Jurkat, Clone E6-1 (cell line): ENCODE data around the gene MTMR1. TPM values are rescaled to one million over a fixed set of nuclear protein-coding genes. Genes with fewer than 3 reads are reported as not detected.
A peak's percentile ranks its signal among the peaks of the same experiment; 100 is the strongest.

Source experiments
- DNase-seq: peaks from one replicate; pipeline ENCODE4 v3.0.0-alpha.2; 2011; ENCODE audit warnings: low read depth, low spot score
- H3K4me3 ChIP-seq: 2 replicates; pipeline ENCODE4 v1.5.1; 2011; ENCODE audit warnings: mild to moderate bottlenecking, low read length, control low read depth, moderate library complexity
- polyA plus RNA-seq: library from polyadenylated mRNA; unstranded; fragments of >200 nt; gene quantifications from one replicate; pipeline ENCODE4 v1.2.1, GENCODE V29; 2012; ENCODE audit warnings: missing spikeins; ENCODE audit not compliant: insufficient read length, insufficient read depth

MTMR1 gene
- polyA plus RNA-seq: 28.5 TPM

DNA sequence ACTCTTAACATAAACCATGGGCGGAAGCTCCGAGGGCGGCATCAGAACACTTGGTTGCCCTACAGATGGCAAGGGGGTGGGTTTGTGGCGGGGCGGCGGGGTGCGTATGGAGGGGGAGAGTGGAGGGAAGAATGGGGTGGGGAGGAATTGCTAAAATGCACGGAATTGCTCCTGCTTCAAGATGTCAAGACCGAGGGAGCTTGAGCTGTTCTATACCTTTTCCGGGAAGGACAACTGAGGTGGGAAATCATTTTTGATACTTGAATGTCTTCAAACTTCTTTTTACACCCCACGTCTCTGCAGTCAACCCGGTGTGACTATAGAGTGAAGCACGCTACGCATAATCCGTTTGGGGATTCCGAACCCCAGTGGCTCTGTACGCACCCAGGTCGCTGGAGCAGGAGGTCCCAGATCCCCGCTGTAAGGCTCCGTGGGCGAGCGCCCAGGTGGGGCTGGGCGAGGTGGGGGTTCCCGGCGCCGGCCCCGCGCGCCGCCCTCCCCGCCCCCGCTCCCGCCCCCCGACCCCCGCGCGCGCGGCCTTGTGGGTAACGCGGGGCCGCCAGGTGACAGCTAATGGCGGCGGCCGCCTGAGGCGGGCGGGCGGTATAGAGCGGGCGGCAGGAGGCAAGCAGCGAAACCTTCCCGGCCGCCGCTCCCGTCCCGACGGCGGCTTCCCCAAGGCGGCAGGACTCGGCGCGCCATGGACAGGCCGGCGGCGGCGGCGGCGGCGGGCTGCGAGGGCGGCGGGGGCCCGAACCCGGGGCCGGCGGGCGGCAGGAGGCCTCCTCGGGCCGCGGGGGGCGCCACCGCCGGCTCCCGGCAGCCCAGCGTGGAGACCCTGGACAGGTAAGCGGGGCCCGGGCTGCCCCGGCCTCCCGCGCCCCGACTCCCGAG, at the start of gene MTMR1:
Gene MTMR1, plus strand, starts transcription at position 566 of the 894 bp plus-strand sequence. Its CDS starts 135 bp downstream, at position 701.
- peak within 1 kb of the TSS; percentile 73 for H3K4me3 ChIP-seq
- DNase-seq: no peak

DNA sequence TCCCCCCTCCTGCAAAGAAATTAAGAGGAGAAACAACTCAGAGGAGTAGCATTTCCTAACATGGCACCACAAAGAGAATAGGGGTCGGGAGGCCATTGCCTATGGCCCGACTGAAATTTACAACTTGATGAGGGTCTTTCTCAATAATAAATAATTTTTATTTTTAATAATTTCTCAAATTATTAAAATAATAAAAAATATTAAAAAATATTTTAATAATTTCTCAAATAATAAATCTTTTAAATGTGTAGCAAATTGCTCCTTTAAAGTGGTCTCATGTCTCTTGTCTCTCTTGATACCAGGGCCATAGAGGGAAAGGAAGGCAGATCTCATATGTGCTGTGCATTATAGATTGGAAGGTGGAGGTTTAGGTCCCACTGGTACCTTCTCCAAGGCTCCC, 49.2 kb upstream of the MTMR1 start:
- H3K4me3 ChIP-seq: no peak overlapping the region
- no peak for DNase-seq

DNA sequence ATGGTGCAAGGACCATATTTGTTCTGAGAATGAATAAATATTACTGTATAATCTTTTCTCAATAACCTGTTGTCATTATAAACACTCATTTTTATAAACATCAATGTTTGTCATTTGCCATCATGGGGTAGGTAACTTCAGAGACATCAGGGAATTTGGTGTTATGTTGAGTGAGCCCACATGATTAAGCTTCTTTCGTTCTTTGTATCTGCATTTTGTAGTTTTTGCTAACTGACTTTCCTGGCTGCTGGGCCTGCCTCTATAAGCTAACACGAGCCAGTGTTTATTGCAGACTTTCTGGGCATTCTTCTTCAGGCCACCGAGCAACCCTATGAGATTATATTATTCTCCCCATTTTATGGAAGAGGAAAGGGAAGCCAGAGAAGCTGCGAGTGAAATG, 48.8 kb upstream of the MTMR1 start:
- no peak overlapping the region for H3K4me3 ChIP-seq
- DNase-seq: peak; percentile 41

DNA sequence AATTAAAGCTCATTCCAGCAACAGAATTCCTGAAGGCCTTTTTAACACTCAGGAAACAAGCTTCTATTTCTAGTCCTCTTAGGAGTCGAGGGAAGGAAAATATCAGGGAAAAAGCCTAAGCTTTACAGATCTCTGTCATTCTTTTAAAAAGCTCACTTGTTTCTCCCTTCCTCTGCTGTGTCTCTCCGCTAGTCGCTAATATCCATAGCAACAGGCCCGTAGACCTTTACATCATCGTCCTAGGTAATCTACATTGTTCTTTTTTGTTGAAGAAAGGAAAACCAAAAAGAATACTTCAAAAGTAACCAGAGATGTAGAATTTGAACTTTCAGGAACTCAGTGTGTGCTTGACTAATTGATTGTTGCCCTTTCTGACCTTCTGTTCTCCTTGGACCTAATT, 45.9 kb upstream of the MTMR1 start:
- no peak overlapping the region for H3K4me3 ChIP-seq
- DNase-seq: no peak

DNA sequence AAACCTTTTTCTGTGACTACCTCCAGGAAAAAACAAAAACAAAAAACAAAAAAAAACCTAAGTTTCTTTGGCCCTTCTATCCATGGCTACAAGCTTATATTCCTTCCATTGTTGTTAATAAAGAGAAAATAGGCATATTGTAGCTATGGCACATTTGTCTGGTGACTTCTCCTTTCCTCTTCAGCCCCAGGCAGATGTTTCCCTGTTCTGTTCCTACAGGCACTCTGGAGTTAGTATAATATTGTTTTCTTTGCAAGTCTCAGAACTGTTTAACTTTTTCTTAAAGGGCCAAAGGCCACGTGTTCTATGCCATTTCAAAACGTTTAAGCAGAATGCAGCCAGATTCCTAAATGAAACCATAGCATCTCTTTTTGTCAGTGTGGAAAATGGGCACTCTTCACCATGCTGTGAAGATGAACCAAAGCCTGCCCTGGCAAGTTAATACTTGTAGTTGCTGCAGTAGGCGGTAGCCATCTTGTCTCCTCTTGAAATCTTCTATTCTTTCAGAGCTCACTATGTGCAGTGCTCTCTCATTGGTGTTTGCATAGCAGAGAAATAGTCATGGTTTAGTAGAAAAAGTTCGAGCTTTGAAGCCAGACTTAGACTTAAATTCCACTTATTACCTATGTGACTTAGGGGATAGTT, 44.8 kb upstream of the MTMR1 start:
- H3K4me3 ChIP-seq: no peak overlapping the region
- no peak for DNase-seq

DNA sequence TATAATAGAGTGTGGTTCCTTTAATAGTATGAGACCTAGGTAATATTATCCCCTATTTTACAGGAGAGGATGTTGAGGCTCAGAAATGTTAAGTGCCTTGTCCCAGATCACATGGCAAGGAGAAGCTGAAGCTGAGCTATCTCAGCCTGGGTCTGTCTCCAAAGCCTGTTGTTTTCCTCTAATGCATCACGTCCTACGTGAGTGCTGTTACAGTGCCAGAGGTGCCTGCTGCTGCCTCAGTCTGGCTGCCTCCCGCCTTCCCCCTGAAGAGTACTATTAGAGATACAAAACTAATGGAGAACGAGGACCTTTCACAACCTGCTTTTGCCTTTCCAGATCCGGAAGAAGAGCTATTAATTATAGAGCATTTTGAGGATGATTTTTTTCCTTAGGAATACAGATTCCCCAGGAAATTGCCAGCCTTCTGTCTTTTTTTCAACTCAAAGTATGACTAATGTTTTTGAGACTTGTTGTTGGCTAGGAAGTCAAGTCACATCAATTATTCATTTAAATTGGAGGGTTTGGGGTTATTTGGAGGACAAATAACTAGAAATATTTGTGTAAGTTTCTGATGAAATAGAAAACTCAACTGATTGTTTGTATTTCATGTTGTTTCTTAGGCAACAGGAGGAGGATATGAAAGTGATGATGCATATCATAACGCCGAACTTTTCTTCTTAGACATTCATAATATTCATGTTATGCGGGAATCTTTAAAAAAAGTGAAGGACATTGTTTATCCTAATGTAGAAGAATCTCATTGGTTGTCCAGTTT, 43.9 kb upstream of the MTMR1 start:
- H3K4me3 ChIP-seq: no peak overlapping the region
- no peak for DNase-seq

DNA sequence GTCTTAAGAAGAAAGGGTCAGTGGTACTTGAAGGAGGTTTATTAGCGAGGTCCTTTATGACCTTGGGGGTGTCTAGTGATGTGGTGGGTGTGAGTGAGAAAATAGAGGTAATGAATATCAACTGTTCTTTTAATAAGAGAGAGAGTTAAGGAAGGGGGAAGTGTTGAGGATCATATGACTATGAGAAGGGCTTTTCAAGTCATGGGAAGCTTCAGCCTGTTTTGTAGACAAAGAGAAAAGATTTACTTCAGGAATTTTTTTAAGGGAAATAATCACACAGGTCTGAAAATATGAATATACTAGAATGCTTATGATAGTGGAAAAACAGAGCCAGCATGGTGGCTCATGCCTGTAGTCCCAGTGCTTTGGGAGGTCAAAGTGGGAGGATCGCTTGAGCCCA, 41.3 kb upstream of the MTMR1 start:
- no peak for DNase-seq
- H3K4me3 ChIP-seq: no peak overlapping the region

DNA sequence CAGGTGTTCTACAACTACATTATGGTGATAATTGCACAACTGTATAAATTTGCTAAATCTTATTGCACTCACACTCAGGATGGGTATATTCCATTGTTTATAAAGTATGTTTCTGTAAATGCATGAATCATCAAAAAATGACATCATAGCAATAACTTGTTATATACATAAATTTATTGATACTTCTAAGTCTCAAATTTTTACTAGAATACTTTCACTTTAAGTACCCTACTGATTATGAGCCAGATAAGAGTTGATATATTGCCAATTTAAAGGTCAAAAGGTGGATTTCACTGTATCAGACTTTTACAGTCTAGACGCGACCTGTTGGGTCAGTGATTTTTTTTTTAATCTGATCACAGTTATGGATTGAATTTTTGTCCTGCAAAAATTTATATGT, 37.4 kb upstream of the MTMR1 start:
- no peak for DNase-seq
- no peak overlapping the region for H3K4me3 ChIP-seq

DNA sequence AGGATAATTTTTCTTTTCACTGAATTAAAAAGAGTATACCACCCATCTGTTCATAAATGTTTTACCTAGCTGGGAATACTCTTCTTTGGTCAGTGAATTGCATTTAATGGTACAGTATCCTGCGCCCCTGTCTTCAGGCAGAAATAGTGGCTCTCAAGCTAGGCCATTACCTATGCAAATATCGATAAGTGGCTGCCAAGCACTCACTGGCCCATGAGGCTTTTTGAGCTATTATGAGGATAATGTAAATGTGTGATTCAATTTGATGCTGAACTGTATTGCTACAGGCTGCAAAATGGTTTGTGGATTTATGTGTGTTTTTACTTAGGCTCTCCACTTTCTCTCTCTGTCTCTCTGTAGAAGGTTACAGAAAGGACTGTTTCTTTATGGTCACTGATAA, 30.1 kb upstream of the MTMR1 start:
- DNase-seq: no peak
- H3K4me3 ChIP-seq: no peak overlapping the region

DNA sequence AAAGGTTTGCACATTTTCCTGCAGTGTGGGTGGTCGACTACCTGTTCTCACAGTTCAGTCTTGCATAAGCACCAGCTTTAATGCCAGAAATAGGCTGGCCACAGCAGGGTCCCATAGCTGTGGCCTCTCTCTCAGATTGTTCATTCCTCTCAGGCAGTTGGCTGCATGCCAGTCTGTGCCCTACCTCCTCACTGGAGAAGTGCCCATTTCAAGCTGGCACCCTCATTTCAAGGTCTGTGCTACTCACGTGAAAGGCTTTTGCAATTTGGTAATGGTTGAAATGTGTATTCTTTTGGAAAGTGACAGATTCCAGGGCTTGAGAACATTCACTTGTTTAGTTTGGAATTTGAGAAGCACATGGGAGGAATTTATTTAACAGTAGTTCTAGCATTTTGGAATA, 28.9 kb upstream of the MTMR1 start:
- no peak for DNase-seq
- no peak overlapping the region for H3K4me3 ChIP-seq

DNA sequence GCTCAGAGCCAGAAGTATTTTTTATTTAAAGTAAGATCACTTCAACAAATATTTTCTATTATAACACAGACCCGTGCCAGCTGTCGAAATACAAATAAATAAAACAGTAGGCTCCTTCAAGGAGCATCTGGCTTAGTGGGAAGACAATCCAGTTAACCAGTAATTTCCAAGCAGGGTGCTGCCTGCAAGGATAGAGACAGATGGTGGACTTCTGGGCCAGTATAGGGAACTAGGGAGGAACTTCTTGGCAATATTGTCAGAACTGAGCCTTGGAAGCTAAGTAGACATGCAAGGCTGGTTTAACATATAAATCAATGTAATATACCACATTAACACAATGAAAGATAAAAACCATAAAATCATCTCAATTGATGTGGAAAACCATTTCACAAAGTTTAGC, 17.0 kb upstream of the MTMR1 start:
- no peak overlapping the region for H3K4me3 ChIP-seq
- DNase-seq: no peak

DNA sequence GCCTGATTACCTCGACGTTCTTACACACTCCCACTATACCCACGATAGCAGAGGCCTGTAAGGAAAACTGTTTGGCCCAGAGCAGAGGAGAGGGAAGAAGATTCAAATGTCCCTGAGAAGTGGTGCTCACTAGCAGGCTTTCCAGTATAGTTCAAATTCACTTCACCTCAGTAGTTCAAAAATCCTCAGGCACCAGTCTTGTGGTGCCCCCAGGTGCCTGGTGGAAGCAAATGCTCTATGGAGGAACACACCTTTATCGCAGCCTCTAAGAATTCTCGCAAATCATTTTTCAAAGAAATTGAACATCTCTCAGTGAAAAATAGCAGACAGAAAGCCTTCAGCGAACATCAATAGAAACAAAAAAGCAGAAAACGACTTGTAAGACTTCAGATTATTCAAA, 12.2 kb upstream of the MTMR1 start:
- H3K4me3 ChIP-seq: no peak overlapping the region
- no peak for DNase-seq

DNA sequence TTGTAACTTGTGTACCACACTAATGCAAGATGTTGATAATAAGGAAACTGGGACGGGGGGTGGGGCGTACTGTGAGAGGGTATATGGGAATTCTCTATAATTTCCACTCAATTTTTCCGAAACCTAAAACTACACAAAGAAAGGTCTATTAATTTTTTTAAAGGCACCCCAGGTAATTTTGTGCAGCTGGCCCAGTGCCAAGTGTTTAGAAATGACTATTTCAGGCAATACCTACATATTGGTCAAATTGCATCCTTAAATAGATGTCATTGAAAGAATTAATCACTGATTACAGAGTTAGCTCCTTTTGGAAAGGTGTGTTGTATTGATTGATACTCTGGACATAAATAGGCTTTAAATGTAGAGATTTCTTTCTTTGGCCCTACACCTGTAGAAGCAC, 10.1 kb upstream of the MTMR1 start:
- no peak for DNase-seq
- H3K4me3 ChIP-seq: no peak overlapping the region

DNA sequence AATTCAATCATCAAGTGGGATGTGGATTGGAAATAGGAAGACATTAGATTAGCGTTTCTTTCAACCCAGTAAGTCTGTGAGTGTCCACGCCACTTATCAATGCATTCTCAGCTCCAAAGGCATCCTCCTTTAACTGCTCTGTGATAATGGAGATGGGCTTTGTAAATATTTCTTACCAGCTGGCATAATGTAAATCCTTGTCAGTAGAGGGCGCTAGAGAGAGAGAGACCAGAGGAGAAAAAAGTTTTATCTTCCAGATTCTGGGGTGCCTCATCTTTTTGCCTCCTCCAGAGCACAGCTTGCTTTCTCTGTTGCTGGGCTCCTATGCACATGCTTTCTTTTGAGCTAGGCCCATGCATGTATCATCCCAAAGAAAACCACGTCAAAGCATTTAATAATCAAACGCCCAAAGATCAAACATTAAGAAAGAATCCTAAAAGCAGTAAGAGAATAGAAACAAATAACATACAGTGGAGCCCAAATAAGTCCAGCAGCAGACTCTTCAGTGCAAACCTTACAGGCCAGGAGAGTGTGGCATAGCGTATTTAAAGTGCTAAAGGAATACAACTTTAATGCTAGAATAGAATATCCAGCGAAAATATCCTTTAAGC, 9.6 kb upstream of the MTMR1 start:
- H3K4me3 ChIP-seq: no peak overlapping the region
- peak; percentile 38 for DNase-seq

DNA sequence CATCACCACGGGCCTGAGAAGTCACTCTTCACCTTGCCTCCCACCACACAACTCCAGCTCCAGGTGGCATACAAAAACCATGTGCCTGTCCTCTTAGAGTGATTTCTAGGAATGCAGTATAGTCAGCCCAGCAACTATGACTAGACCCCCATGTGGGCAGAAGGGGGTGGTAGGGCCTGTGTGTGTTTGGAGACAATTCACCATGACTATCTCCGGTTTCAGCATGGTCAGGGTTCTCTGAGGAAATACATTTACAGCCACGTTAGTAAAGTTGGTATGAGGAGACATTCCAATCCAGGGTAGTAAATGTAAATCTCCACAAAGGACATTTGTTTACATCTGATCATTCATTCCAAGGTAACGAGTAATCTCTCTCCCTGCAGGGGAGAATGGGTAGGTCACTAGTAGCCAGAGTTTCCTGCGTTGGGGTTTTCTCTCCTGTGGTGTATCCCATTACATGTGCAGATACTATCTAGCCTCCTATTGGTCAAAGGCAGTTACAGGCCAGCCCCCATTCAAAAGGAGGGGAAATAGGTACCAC, 4.2 kb upstream of the MTMR1 start:
- no peak overlapping the region for H3K4me3 ChIP-seq
- DNase-seq: no peak

DNA sequence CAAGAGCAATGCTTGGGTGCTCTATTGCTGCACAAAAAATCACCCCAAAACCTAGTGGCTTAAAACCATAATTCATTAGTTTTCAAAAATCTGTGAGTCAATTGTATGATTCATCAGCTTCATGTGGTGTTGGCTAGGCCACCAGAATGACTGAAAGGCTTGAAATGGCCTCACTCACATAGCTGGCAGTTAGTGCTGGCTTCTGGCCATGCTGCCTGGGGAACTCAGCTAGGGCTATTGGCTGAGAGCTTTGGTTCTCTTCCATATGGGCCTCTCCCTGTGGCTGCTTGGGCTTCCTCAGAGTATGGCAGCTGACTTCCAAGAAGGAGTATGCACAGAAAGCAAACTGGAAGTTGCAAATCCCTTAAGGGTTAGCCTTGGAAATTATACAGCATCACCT, 3.1 kb upstream of the MTMR1 start:
- DNase-seq: no peak
- no peak overlapping the region for H3K4me3 ChIP-seq

DNA sequence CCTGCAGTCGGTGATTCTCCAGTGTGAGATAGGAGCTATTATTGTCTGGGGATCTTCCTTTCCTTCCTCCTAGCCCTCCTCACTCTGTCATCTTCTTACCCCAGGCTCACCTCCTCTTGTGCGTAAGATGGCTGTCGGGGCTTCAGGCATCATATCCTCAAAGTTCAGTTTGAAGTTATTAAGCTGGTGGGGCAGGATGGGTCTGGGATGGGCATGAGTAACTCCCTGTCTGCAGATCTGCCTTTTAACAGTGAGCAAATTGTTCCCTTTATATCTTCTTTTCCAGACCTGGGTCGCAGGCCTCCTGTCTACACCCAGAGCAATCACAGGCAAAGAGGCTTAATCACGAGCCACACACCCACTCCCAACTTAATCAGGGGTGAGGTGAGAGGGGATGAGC, 900 bp upstream of the MTMR1 start:
- peak overlapping the region; percentile 73 for H3K4me3 ChIP-seq
- DNase-seq: no peak

DNA sequence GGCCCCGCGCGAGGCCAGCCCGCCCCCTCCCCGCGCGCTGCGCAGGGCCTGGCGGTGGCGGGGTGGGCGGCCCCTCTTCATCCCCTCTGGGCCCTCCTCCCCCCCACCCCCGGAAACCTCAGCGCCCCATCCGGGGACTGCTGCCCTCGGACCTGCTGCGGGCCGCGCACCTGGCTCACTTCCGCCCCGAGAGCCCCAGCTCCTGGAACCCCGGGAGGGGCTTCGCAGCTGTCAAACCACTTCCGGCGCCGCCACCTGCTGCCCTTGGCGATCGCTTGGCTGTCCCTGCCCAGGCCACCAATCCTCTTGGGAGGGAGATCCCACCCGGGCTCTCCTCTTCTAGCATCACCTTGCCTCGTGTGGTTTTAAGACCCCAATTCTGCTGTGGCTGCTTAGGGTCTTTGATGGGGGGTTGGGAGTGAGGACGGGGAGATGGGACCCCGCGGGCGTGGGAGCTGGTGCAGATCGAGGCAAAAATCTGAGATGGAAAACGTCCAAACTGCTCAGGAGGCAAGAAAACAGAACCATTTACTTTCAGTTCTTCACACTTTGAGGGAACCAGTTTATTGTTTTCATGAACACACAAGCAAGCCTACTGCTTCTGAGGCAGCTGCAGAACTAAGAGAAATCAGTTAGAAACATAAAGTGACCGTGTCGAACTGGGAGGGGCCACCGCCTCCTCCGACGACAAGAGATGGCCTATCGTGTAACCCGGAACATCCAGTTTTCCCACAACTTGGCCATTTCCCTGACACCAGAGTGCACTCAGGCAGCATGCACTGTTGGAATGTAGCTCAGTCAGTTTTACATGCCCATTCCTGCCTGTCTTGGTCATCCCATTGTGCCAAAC, 754 bp downstream of the MTMR1 start:
- peak overlapping the region; percentile 73 for H3K4me3 ChIP-seq
- peak; percentile 72 for DNase-seq
